H1 (cell line): ENCODE data around the gene ATP6V0A4. TPM values are rescaled to one million over a fixed set of nuclear protein-coding genes. Genes with fewer than 3 reads are reported as not detected.

ENCODE experiments used
- CHD7 ChIP-seq: fragments of 300-600 bp; sonication (generic); IDR thresholded peaks from 2 replicates; pipeline ENCODE4 v1.7.1; 2012; ENCODE audit warnings: low read length, moderate library complexity, mild to moderate bottlenecking, inconsistent platforms; ENCODE audit not compliant: insufficient replicate concordance
- polyA plus RNA-seq, 7 experiments: library from polyadenylated mRNA; depleted of rRNA in 3 of 7; stranded (reverse) in 5 of 7; unstranded in 2 of 7; fragments of >200 nt in 5 of 7; fragments of 200-250 nt in 2 of 7; gene quantifications; 1 replicate in 5 of 7; 2 replicates in 1 of 7; 4 replicates in 1 of 7; pipeline versions ENCODE4 v1.2.1 to v1.2.3, GENCODE V29; 2011 to 2013; ENCODE audit warnings: missing spikeins in 2 of 7, mixed read lengths in 2 of 7
- total RNA-seq: library from RNA; stranded (reverse); fragmentation: NEBNext Ultra II Directional; extraction: Animal tissue kit (Norgen Biotek cat#: 25700); gene quantifications from 2 replicates; pipeline ENCODE4 v1.2.1, GENCODE V29; 2021

The ATP6V0A4 gene
- total and polyA plus RNA-seq, 2 of the 8 experiments (the other 6 are each of a cell fraction or from before 2014, with no cell fraction given), result 0.47 to 1.6 TPM

GRCh38 chr7:138665669-138666140 lies 132.3 kb downstream of the ATP6V0A4 start (continued):
- no peak for TF ChIP-seq CHD7
